HEK293 (cell line): Measurements from ENCODE around the gene SMIM24.

ENCODE experiments used
- CTCF ChIA-PET: fragments of 350-600 bp; formaldehyde crosslinking; extraction: SDS; loops from one replicate; lab custom pipeline; 2021; ENCODE audit warnings: antibody characterized with exemption; lab: Yijun Ruan, JAX
- POLR2A ChIA-PET: fragments of 300-600 bp; formaldehyde crosslinking; extraction: SDS; loops from one replicate; lab custom pipeline; 2020; ENCODE audit warnings: antibody characterized with exemption, inconsistent platforms; lab: Yijun Ruan, JAX
- H3K27ac ChIP-seq: fragments of 200-500 bp; sonication (Bioruptor generic); 2 replicates; pipeline ENCODE4 v1.5.1; 2014; ENCODE audit warnings: low read depth, low read length, control low read depth, inconsistent platforms; ENCODE audit errors: extremely low read depth
- H3K36me3 ChIP-seq, 2 experiments: fragments of 200-500 bp in 1 of 2; sonication (Bioruptor generic) in 1 of 2; 1 replicate in 1 of 2; 2 replicates in 1 of 2; pipeline ENCODE4 v1.5.1; 2014 to 2017; ENCODE audit warnings: inconsistent platforms in 2 of 2, low read length in 2 of 2; ENCODE audit not compliant: control insufficient read depth in 2 of 2, insufficient read depth in 1 of 2
- H3K4me1 ChIP-seq: fragments of 200-500 bp; sonication (Bioruptor generic); 2 replicates; pipeline ENCODE4 v1.5.1; 2014; ENCODE audit warnings: mild to moderate bottlenecking, low read length, inconsistent platforms; ENCODE audit not compliant: control insufficient read depth, insufficient read depth
- H3K4me3 ChIP-seq: 2 replicates; pipeline ENCODE4 v1.5.1; 2011; ENCODE audit warnings: low read depth, mild to moderate bottlenecking, control low read depth, low read length, moderate library complexity
- H3K9me3 ChIP-seq: fragments of 200-500 bp; sonication (Bioruptor generic); 2 replicates; pipeline ENCODE4 v1.5.1; 2014; ENCODE audit warnings: low read depth, low read length, inconsistent platforms; ENCODE audit not compliant: control insufficient read depth, insufficient read depth
- GFI1B ChIP-seq: fragments of 450-650 bp; formaldehyde crosslinking; IDR thresholded peaks from 2 replicates; pipeline ENCODE4 v1.5.1; 2016; ENCODE audit warnings: missing biosample characterization, missing genetic modification characterization
- IKZF3 ChIP-seq: fragments of 450-650 bp; IDR thresholded peaks from 2 replicates; pipeline ENCODE4 v1.5.0; 2018; ENCODE audit warnings: missing biosample characterization, mild to moderate bottlenecking, missing genetic modification characterization, moderate library complexity
- MZF1 ChIP-seq: fragments of 450-650 bp; formaldehyde crosslinking; IDR thresholded peaks from 2 replicates; pipeline ENCODE4 v1.5.1; 2017; ENCODE audit warnings: missing biosample characterization, missing genetic modification characterization, borderline replicate concordance
- PRDM6 ChIP-seq: fragments of 450-650 bp; formaldehyde crosslinking; IDR thresholded peaks from 2 replicates; pipeline ENCODE4 v1.5.1; 2017; ENCODE audit warnings: missing biosample characterization, missing genetic modification characterization
- SP2 ChIP-seq: fragments of 450-650 bp; formaldehyde crosslinking; IDR thresholded peaks from 2 replicates; pipeline ENCODE4 v1.5.1; 2016; ENCODE audit warnings: missing biosample characterization, missing genetic modification characterization
- ZBTB8A ChIP-seq: fragments of 450-650 bp; formaldehyde crosslinking; IDR thresholded peaks from 2 replicates; pipeline ENCODE4 v1.5.1; 2016; ENCODE audit warnings: missing biosample characterization, missing genetic modification characterization
- ZFP69B ChIP-seq: fragments of 450-650 bp; formaldehyde crosslinking; IDR thresholded peaks from 2 replicates; pipeline ENCODE4 v1.5.1; 2016; ENCODE audit warnings: missing biosample characterization, missing genetic modification characterization
- ZNF138 ChIP-seq: fragments of 450-650 bp; formaldehyde crosslinking; IDR thresholded peaks from 2 replicates; pipeline ENCODE4 v1.5.1; 2016; ENCODE audit warnings: missing biosample characterization, missing genetic modification characterization, borderline replicate concordance
- ZNF184 ChIP-seq: fragments of 450-650 bp; IDR thresholded peaks from 2 replicates; pipeline ENCODE4 v1.5.1; 2018; ENCODE audit warnings: missing biosample characterization, mild to moderate bottlenecking, missing genetic modification characterization
- ZNF394 ChIP-seq: fragments of 450-650 bp; formaldehyde crosslinking; IDR thresholded peaks from 2 replicates; pipeline ENCODE4 v1.5.1; 2016; ENCODE audit warnings: missing biosample characterization, missing genetic modification characterization, mild to moderate bottlenecking, moderate library complexity, borderline replicate concordance
- ZNF433 ChIP-seq: fragments of 450-650 bp; formaldehyde crosslinking; IDR thresholded peaks from 2 replicates; pipeline ENCODE4 v1.5.1; 2016; ENCODE audit warnings: missing biosample characterization, missing genetic modification characterization, low read depth
- ZNF521 ChIP-seq: fragments of 450-650 bp; formaldehyde crosslinking; IDR thresholded peaks from 2 replicates; pipeline ENCODE4 v1.5.1; 2017; ENCODE audit warnings: missing biosample characterization, mild to moderate bottlenecking, missing genetic modification characterization
- ZNF560 ChIP-seq: fragments of 450-650 bp; formaldehyde crosslinking; IDR thresholded peaks from 2 replicates; pipeline ENCODE4 v1.5.1; 2017; ENCODE audit warnings: missing biosample characterization, missing genetic modification characterization, borderline replicate concordance
- ZNF692 ChIP-seq: fragments of 450-650 bp; formaldehyde crosslinking; IDR thresholded peaks from 2 replicates; pipeline ENCODE4 v1.5.1; 2016; ENCODE audit warnings: missing biosample characterization, missing genetic modification characterization
- ZNF843 ChIP-seq: fragments of 450-650 bp; formaldehyde crosslinking; IDR thresholded peaks from 2 replicates; pipeline ENCODE4 v1.5.1; 2016; ENCODE audit warnings: missing biosample characterization, missing genetic modification characterization
- ZSCAN18 ChIP-seq: fragments of 450-650 bp; formaldehyde crosslinking; IDR thresholded peaks from 2 replicates; pipeline ENCODE4 v1.5.1; 2016; ENCODE audit warnings: missing biosample characterization, missing genetic modification characterization
- TF ChIP-seq, protein P1 (sequence below): fragments of 450-650 bp; formaldehyde crosslinking; IDR thresholded peaks from 2 replicates; pipeline ENCODE4 v1.5.1; 2016; ENCODE audit warnings: missing biosample characterization, missing genetic modification characterization

Gene SMIM24

GRCh38 chr19:3519126-3519525 is 38.8 kb upstream of the SMIM24 start (continued):
- TF ChIP-seq ZNF138: no peak
- TF ChIP-seq, all 188 proteins: peak for 0

DNA sequence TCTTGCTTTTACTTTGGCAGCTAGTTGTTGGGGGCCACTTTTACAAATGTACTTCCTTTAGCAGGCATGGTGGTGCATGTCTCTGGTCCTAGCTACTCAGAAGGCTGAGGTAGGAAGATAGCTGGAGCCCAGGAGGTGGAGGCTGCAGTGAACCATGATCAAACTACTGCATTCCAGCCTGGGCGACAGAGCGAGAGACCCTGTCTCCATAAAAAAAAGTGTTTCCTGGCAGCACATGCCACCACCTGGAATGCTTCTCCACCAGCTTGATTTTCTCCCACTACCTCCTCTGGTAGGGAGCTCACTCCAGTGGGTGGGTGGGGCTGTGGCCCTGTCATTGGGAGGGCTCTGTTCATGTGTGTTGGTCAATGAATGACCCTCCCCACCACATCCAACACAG is 38.3 kb upstream of the SMIM24 start:
- no peak overlapping the region for H3K27ac ChIP-seq
- peaks cover 4% of the 10 kb centered on the region; the same call in 1 of the 2 replicates for H3K4me1 ChIP-seq
- no peak overlapping the region for H3K4me3 ChIP-seq
- H3K36me3 ChIP-seq: peaks cover 5 to 72% of the 10 kb centered on the region in 2 experiments; a peak in 1 of 3 replicates
- ChIA-PET CTCF (interaction anchor here (0.6 kb wide), 1 partner anchor 211 kb away, joined by 4 read pairs; no protein-coding TSS in a partner anchor), POLR2A (no interaction called here)
- no peaks in the 10 kb centered on the region for H3K9me3 ChIP-seq
- TF ChIP-seq PRDM6 (tag by site-specific recombination) (no peak), SP2 (no peak), ZNF560 (tag by site-specific recombination) (no peak), ZNF843 (tag by site-specific recombination) (no peak), MZF1 (tag by site-specific recombination) (no peak), ZNF521 (tag by site-specific recombination) (no peak), ZNF433 (tag by site-specific recombination) (no peak), IKZF3 (no peak), ZSCAN18 (no peak), GFI1B (tag by site-specific recombination) (no peak), ZNF184 (no peak)

DNA sequence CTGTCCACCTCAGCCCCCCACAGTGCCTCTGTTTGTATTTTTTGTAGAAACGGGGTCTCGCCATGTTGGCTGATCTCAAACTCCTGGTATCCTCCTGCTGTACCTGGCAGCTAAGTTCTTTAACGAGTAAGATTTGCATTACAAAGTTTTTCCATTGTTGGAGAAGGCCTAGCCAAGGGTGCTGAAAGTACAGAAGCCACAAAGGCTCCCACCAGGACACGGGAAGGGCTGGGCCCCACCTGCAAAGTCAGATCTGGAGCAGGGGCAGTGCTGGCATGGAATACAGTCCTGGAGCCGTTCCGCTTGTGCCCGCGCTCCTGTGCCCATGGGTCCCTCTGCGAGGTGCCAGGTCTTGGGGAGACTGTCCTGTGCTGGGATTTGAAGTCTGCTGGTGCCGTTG is 37.9 kb upstream of the SMIM24 start:
- Histone ChIP-seq H3K36me3 (peaks cover 5 to 72% of the 10 kb centered on the region in 2 experiments; a peak in 1 of 3 replicates), H3K27ac (no peak overlapping the region), H3K9me3 (no peaks in the 10 kb centered on the region), H3K4me1 (peaks cover 4% of the 10 kb centered on the region; the same call in 1 of the 2 replicates), H3K4me3 (no peak overlapping the region)
- ChIA-PET CTCF (interaction anchor here (0.6 kb wide), 1 partner anchor 210 kb away, joined by 4 read pairs; no protein-coding TSS in a partner anchor), POLR2A (interaction anchor here (0.7 kb wide), 1 partner anchor 130 kb away, joined by 6 read pairs; no protein-coding TSS in a partner anchor)
- TF ChIP-seq ZNF692 (tag by site-specific recombination): 0 out of 2 replicates have a peak, but pooled peaks have one; percentile 40
- TF ChIP-seq ZFP69B: peak; percentile 30; the same call in 1 of the 2 replicates
- no peak for TF ChIP-seq ZNF394 (tag by site-specific recombination)

DNA sequence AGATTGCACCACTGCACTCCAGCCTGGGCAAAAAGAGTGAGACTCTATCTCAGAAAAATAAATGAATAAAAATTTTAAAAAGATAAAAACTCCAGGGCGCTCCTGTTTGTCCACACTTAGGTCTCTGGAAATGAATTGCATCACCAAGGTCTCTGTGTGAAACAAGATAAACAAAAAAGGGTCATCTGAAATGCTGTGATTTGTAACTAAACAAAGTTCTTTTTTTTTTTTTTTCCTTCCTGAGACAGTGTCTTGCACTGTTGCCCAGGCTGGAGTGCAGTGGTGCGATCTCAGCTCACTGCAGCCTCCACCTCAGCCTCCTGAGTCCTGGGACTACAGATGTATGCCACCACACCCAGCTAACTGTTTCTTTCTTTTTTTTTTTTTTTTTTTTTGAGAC is 37.3 kb upstream of the SMIM24 start:
- TF ChIP-seq, protein P1, sequence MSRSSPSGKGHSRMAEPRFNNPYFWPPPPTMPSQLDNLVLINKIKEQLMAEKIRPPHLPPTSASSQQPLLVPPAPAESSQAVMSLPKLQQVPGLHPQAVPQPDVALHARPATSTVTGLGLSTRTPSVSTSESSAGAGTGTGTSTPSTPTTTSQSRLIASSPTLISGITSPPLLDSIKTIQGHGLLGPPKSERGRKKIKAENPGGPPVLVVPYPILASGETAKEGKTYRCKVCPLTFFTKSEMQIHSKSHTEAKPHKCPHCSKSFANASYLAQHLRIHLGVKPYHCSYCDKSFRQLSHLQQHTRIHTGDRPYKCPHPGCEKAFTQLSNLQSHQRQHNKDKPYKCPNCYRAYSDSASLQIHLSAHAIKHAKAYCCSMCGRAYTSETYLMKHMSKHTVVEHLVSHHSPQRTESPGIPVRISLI (tag by site-specific recombination): 0 out of 2 replicates have a peak, but pooled peaks have one; percentile 27
- no peak for TF ChIP-seq ZBTB8A
- Histone ChIP-seq H3K9me3 (no peaks in the 10 kb centered on the region), H3K36me3 (peaks cover 5 to 67% of the 10 kb centered on the region in 2 experiments; a peak in 1 of 3 replicates), H3K27ac (no peak overlapping the region), H3K4me1 (peaks cover 4% of the 10 kb centered on the region; the same call in 1 of the 2 replicates), H3K4me3 (no peak overlapping the region)
- CTCF ChIA-PET: no interaction called here
- POLR2A ChIA-PET: interaction anchor here (0.6 to 0.7 kb wide), 2 partner anchors 131 to 173 kb away, joined by 3 to 6 read pairs; no protein-coding TSS in a partner anchor
